Femur (tissue), 1 donor: ENCODE data around the gene BBLN.
A peak's percentile ranks its signal among the peaks of the same experiment; 100 is the strongest.

Experiments
- DNase-seq: peaks from one replicate; pipeline ENCODE4 v3.0.0-alpha.2; 2017

Gene BBLN

GRCh38 chr9:128145951-128146351 lies 14.1 kb upstream of the BBLN start:
- DNase-seq = no peak

DNA sequence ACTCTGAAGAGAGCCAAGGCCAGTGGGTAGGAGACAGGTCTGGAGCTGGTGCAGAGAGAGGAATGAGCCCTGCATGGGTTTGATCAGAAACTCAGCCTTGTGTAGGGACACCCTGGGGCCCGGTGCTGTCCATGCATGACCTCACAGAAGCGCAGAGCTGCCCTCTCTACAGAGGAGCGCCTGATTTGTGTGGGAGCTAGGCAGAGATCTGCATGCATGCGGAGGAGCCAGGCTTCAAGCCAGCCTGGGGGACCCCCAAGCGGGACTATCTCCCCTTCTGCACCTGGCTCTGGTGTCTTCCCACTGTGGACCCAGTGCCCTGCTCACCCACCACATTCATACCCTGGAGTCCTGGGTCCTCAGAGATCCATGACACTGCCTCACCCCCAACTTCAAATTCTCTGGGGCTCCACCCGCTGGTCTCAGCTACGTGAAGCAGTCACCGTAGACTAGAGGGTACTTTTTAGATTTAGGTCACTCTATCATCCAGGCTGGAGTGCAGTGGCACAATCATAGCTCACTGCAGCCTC lies 13.4 kb upstream of the BBLN start:
- no peak for DNase-seq

DNA sequence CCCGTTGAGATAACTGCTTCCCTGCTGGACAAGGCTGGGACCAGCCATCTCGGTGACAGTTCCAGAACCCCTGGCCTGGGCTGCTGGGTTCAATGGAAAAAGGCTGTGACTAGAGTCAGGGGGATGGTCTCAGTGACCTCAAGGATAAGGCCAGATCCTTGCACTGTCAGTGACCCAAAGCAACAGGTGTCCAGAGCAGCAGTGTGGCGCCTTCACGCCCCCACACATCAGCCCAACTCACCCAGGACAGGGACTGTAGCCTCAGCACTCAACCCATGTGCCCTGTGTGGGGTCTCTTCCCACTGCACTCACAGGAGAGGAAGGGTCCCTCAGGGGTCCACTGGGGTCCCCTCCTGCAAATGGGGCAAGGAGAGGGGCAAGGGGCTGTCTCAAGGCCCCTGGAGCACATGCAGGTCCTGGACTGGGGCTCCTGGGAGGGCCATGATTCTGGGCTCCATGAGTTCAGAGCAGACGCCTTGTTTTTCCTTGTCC lies 11.5 kb upstream of the BBLN start:
- DNase-seq = no peak

DNA sequence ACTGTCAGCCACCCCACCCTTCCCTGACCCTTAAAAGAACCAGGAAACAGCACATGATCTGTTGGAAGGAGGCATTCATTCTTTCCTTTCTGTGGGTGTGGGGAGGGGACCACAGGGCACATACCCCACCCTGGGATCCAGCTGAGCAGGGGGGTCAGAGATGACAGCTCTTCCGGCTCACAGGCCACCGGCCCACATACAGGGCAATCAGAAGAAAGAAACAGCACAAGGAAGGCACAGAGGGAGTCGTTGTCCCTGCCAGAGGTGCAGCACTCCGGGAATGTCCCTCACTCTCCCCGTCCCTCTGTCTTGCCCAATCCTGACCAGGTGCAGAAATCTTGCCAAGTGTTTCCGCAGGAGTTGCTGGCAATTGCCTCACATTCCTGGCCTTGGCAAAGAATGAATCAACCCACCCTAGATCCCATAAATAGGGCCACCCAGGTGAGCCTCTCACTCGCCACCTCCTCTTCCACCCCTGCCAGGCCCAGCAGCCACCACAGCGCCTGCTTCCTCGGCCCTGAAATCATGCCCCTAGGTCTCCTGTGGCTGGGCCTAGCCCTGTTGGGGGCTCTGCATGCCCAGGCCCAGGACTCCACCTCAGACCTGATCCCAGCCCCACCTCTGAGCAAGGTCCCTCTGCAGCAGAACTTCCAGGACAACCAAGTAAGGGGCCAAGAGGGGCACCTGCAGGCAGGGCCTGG lies 10.9 kb upstream of the BBLN start, which contains the start of gene LCN2:
Gene LCN2, plus strand, starts transcription at position 453 of the 701 bp plus-strand sequence. Its CDS starts 73 bp downstream, at position 526.
- peak; percentile 29 for DNase-seq

DNA sequence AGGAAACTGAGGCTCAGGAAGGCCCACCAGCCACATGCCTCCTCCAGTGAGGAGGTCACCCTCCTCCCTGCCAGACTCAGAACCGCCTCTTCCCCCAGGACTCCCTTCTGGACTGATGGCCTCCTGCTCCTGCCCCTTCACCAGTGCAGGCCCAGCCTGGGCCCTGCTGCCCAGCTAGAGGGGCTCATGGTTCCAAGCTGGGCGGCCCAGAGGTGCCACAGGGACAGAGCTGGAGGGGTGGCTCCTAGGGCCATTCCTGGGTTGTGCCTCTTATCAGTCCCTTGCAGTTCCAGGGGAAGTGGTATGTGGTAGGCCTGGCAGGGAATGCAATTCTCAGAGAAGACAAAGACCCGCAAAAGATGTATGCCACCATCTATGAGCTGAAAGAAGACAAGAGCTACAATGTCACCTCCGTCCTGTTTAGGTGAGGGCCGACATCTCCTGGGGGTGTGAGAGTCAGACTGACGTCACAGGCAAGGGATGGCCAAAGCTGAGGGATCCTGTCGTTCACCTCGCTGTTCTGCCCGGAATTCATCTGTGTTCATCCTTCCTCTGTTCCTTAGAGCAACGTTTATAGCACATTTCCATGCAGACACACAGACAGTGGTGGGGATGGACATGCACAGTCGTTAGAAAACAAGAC lies 10.0 kb upstream of the BBLN start:
- DNase-seq = no peak

GRCh38 chr9:128150594-128151308 lies 9.3 kb upstream of the BBLN start:
- peak; percentile 27 for DNase-seq

GRCh38 chr9:128151309-128152132 lies 8.5 kb upstream of the BBLN start:
- no peak for DNase-seq

DNA sequence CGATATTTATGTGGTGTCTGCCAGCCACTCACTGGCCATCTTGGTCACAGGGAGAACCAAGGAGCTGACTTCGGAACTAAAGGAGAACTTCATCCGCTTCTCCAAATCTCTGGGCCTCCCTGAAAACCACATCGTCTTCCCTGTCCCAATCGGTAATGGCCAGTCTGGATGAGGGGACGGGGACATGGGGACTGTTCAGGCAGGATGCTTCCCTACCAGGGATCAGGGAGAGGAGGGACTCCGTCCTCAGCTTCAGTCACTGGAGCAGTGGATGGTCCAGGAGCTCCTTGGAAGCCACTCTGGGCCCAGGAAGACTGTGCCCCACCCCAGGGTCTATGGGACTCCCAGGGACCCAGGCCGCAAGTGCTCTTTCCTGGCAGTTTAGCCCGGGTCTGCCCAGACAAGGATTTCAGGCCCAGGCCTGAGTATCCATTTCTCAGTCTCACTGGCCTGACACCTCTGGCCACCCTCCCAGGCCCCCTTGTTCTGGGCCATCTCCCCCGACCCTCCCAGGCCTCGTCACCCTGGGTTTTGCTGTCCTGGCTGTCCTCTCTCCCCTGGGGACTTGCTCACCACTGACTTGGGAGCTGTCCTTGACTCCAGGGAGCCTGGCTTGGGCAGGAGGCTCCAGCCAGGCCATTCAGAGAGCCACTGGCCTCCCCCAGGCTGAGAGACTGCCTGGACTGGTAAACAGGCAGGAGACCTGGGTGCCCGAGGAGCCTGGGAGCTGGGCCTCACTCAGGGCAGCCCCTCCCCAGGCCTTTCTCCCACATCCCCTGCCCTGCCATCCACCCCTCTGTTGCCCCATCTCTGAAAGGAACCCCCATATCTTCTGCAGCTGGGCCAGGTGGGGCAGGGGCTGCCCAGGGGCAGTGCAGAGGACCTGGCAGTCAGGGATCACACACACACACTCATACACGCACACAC lies 7.7 kb upstream of the BBLN start:
- peak; percentile 18 for DNase-seq

DNA sequence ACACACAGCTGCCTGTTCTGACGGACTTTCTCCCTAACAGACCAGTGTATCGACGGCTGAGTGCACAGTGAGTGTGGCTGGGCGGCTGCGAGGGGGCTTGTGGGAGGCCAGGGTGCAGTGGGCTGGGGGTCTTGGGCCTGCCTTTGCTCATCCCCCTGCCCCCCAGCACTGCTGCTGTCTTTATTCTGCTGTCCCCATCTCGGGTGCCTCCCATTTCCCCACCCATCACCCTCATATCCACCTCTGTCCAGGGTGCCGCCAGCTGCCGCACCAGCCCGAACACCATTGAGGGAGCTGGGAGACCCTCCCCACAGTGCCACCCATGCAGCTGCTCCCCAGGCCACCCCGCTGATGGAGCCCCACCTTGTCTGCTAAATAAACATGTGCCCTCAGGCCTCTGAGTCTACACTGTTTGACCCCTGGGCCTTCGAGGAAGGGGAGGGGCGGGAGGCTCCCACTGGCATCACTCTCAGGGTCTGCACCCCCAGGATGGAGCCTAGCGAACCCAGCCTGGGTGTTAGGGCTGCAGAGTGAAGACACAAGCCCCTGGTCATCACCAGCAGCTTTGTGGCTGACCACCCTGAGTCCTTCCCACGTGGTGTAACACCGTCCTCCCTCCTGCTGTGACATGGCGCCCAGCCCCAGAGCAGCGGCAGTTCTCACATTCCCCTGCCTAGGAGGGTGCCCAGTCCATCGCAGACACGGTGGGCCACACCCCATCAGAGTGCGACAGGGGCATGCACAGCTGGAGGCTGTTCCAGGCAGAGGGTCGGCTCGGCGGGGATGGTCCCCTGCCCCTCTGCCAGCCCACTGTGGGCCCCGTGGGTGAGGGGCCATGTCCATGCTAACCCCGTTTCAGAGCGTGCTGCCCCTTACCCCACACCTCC lies 6.8 kb upstream of the BBLN start:
- no peak for DNase-seq

- DNase-seq = no peak
Observed at GRCh38 chr9:128153947-128154695, 5.9 kb upstream of the BBLN start.

DNA sequence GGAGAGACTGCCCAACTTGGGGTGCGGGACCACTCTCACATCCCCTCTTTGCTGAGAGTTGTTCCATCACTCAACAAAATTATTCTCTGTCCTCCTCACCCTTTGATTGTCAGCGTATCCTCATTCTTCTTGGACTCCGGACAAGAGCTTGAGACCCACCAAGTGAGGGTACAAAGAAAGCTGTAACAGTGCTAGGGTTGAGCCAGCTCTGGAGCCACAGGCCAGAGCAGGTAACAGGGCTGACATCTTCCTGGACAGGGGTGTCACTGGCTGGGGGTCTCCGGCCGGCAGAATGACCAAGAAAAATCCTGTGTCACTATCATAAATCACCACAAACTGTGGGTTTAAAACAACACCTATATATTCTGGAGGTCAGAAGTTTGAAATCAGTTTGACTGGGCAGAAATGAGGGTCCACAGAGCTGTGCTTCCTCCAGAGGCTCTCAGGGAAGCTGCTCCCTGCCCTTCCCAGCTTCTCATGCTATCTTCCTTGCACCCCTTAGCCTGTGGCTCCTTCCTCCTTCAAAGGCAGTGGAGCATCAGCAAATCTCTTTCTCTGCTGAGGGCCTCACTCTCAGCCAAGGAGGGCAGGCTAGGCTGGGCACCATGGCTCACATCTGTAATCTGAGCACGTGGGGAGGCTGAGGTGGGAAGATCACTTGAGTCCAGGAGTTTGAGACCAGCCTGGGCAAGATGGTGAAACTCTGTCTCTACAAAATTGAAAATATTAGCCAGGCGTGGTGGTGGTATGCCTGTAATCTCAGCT lies 4.1 kb upstream of the BBLN start:
- no peak for DNase-seq

DNA sequence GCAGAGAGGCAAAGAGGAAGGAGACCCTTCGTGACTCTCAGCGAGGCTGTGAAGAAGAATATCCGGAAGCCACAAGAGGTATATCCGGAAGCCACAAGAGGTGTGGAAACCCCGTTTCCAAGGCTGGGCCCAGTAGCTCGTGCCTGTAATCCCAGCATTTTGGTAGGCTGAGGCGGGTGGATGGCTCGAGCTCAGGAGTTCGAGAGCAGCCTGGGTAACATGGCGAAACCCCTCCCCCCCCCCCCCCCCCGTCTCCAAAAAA lies 612 bp upstream of the BBLN start:
- DNase-seq = no peak

GRCh38 chr9:128160603-128160987 lies 530 bp downstream of the BBLN start:
- no peak for DNase-seq

DNA sequence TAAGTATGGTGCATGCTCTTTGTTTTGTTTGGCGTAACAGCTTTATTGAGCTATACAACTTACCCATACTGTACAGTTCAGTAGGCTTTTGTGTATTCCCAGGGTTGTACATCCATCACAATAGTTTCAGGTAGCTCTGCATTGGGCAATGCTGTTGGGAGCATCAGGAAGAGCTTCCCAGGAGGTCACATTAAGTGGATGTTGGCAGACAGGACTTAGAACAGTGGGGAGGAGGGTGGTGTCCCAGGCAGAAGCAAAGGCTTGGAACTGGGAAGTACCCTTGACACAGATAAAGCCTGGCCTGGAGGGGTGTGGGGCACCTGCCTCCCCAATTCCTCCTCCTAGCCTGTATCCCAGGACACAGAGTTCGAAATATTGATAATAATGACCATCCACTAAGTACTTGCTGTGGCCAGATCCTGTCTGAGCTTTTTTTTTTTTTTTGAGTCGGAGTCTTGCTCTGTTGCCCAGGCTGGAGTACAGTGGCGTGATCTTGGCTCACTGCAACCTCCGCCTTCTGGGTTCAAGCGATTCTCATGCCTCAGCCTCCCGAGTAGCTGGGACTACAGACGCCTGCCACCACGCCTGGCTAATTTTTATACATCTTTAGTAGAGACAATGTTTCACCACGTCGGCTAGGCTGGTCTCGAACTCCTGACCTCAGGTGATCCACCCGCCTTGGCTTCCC lies 1.3 kb downstream of the BBLN start:
- DNase-seq = no peak

DNA sequence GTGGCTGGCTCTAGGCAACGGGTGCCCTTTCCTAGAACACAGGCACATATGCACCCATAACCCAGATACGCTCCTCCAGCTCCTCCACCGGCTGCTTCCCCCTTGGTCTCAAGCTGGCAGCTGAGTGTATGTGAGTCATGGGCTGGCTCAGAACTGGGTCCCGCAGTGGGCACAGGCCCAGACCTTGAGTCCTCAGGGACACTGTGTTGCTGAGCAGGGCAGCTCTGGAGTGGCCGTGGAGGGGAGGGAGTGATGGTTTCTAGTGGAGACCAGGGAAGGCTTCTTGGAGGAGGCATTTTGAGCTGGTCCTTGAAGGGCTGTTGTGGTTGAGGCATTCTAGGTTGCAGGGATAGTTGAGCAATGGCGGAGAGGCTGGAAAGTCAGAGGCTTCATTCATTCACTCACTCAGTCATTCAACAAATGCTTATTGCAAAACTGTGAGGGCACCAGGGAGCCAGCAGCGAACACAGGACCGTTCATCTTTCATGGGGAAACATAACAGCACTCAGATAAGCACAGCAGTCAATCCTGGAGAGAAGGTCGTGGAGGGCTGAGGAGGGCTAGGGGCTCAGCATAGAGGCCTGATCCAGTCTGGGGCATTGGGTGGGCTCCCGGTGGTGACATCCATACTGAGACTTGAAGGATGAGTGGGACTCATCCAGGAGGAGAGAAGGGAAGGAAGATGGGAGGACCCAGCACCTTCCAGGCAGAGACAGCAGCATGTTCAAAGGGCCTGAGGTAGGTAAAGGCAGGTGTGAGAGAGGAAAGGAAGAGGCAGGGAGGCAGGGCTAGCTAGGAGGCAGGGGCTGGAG lies 2.4 kb downstream of the BBLN start:
- DNase-seq = no peak

GRCh38 chr9:128163027-128163515 lies 3.0 kb downstream of the BBLN start:
- DNase-seq = no peak

- no peak for DNase-seq
Observed at GRCh38 chr9:128163523-128164306, 3.6 kb downstream of the BBLN start.
